AG04450 (cell line): ENCODE measurements around the gene FGF5. TPM values are rescaled to one million over a fixed set of nuclear protein-coding genes. Genes with fewer than 3 reads are reported as not detected.
A peak's percentile ranks its signal among the peaks of the same experiment; 100 is the strongest.

Experiments used
- CTCF ChIA-PET: fragments of 300-600, 350-600 bp; formaldehyde crosslinking; extraction: SDS; loops from one replicate; lab custom pipeline; 2022; ENCODE audit warnings: antibody characterized with exemption, inconsistent platforms; lab: Charles Lee
- POLR2A ChIA-PET: fragments of 350-600 bp; formaldehyde crosslinking; extraction: SDS; loops from one replicate; lab custom pipeline; 2021; ENCODE audit warnings: antibody characterized with exemption, inconsistent platforms; lab: Yijun Ruan, JAX
- DNase-seq: peaks from one replicate; pipeline ENCODE4 v3.0.0-alpha.2; 2011; ENCODE audit warnings: low read depth, low spot score
- H3K27ac ChIP-seq: one replicate; pipeline ENCODE4 v1.5.1; 2012; ENCODE audit warnings: low read depth, low read length, control low read depth
- H3K27me3 ChIP-seq: one replicate; pipeline ENCODE4 v1.6.0; 2012; ENCODE audit warnings: low read length; ENCODE audit not compliant: control insufficient read depth, insufficient read depth
- H3K4me3 ChIP-seq: 2 replicates; pipeline ENCODE4 v1.5.1; 2011; ENCODE audit warnings: mild to moderate bottlenecking, low read depth, low read length, control low read depth
- H3K9me3 ChIP-seq: 2 replicates; pipeline ENCODE4 v1.5.1; 2012; ENCODE audit warnings: low read length; ENCODE audit not compliant: control insufficient read depth, insufficient read depth
- polyA minus RNA-seq: library from RNA; depleted of rRNA, polyadenylated mRNA; stranded (reverse); fragments of >200 nt; gene quantifications from 2 replicates; pipeline ENCODE4 v1.2.3, GENCODE V29; 2011; rRNA and poly(A)+ RNA removed
- polyA plus RNA-seq: library from polyadenylated mRNA; depleted of rRNA; stranded (reverse); fragments of >200 nt; gene quantifications from 2 replicates; pipeline ENCODE4 v1.2.3, GENCODE V29; 2011; rRNA removed
- TF ChIP-seq, protein P1 (sequence below): IDR thresholded peaks from 2 replicates; pipeline ENCODE4 v1.5.1; 2011; ENCODE audit warnings: low read depth, low read length, control low read depth, inconsistent platforms

The FGF5 gene, protein sequence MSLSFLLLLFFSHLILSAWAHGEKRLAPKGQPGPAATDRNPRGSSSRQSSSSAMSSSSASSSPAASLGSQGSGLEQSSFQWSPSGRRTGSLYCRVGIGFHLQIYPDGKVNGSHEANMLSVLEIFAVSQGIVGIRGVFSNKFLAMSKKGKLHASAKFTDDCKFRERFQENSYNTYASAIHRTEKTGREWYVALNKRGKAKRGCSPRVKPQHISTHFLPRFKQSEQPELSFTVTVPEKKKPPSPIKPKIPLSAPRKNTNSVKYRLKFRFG
- polyA plus RNA-seq = 39.9 and 40.7 TPM in 2 replicates
- polyA minus RNA-seq = 80.4 and 132 TPM in 2 replicates

- ChIA-PET CTCF (interaction anchor here (0.6 to 3.0 kb wide), 10 partner anchors 17 to 82 kb away, joined by 3 to 13 read pairs (median 3); no protein-coding TSS in a partner anchor), POLR2A (interaction anchor here (0.6 to 3.2 kb wide), 28 partner anchors 8 to 193 kb away, joined by 3 to 29 read pairs (median 6); partner anchors contain the start of genes ANTXR2, CFAP299 and PRDM8)
- peak; percentile 85 for DNase-seq
- Histone ChIP-seq H3K9me3 (peaks cover 11% of the 10 kb centered on the region; the same call in 1 of the 2 replicates), H3K4me3 (peak within 1 kb of the TSS; percentile 63), H3K27ac (peak within 1 kb of the TSS; percentile 96), H3K27me3 (no peaks in the 10 kb centered on the region)
- TF ChIP-seq, protein P1, sequence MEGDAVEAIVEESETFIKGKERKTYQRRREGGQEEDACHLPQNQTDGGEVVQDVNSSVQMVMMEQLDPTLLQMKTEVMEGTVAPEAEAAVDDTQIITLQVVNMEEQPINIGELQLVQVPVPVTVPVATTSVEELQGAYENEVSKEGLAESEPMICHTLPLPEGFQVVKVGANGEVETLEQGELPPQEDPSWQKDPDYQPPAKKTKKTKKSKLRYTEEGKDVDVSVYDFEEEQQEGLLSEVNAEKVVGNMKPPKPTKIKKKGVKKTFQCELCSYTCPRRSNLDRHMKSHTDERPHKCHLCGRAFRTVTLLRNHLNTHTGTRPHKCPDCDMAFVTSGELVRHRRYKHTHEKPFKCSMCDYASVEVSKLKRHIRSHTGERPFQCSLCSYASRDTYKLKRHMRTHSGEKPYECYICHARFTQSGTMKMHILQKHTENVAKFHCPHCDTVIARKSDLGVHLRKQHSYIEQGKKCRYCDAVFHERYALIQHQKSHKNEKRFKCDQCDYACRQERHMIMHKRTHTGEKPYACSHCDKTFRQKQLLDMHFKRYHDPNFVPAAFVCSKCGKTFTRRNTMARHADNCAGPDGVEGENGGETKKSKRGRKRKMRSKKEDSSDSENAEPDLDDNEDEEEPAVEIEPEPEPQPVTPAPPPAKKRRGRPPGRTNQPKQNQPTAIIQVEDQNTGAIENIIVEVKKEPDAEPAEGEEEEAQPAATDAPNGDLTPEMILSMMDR = no peak
Measured at GRCh38 chr4:80266253-80266901, at the start of gene FGF5. FGF5 (plus strand) TSS chr4:80266664; CDS start chr4:80266825, 161 bp downstream.

GRCh38 chr4:80219301-80220025 is 47.0 kb upstream of the FGF5 start:
- CTCF ChIA-PET = interaction anchor here (0.6 to 6.7 kb wide), 27 partner anchors 11 to 1267 kb away, joined by 3 to 69 read pairs (median 5); partner anchors contain the start of genes CFAP299 and FGF5
- Histone ChIP-seq H3K4me3 (no peak overlapping the region), H3K27ac (no peak overlapping the region), H3K9me3 (no peaks in the 10 kb centered on the region), H3K27me3 (no peaks in the 10 kb centered on the region)
- POLR2A ChIA-PET = interaction anchor here (1.5 to 2.0 kb wide), 2 partner anchors 46 to 47 kb away, joined by 3 to 8 read pairs; partner anchors contain the start of gene FGF5
- TF ChIP-seq, protein P1 = no peak
- DNase-seq = no peak

- Histone ChIP-seq H3K9me3 (no peaks in the 10 kb centered on the region), H3K4me3 (no peak overlapping the region), H3K27ac (no peak overlapping the region), H3K27me3 (no peaks in the 10 kb centered on the region)
- DNase-seq = no peak
- TF ChIP-seq, protein P1 = no peak
- POLR2A ChIA-PET = interaction anchor here (2.0 kb wide), 1 partner anchor 46 kb away, joined by 8 read pairs; the partner anchor contains the start of gene FGF5
- CTCF ChIA-PET = interaction anchor here (0.6 to 6.7 kb wide), 35 partner anchors 9 to 1268 kb away, joined by 3 to 69 read pairs (median 4); partner anchors contain the start of genes CFAP299 and FGF5
Measured at GRCh38 chr4:80220711-80221110, 45.8 kb upstream of the FGF5 start.

- Histone ChIP-seq H3K9me3 (no peaks in the 10 kb centered on the region), H3K27me3 (no peaks in the 10 kb centered on the region), H3K4me3 (no peak overlapping the region), H3K27ac (no peak overlapping the region)
- DNase-seq = no peak
- ChIA-PET CTCF (interaction anchor here (0.6 to 6.7 kb wide), 22 partner anchors 9 to 1269 kb away, joined by 3 to 69 read pairs (median 5); partner anchors contain the start of genes CFAP299 and FGF5), POLR2A (interaction anchor here (2.0 kb wide), 1 partner anchor 45 kb away, joined by 8 read pairs; the partner anchor contains the start of gene FGF5)
- TF ChIP-seq, protein P1 = peak; percentile 56
Measured at GRCh38 chr4:80221161-80221560, 45.3 kb upstream of the FGF5 start.
